Adrenal gland (tissue), 5 donors: ENCODE results near the gene CXCL6.

Experiments used
- CTCF ChIP-seq, 6 experiments: fragments of 450-650 bp in 4 of 6; fragments of 200-600 bp in 2 of 6; sonication (generic) in 1 of 6; IDR thresholded peaks; 1 replicate in 5 of 6; 2 replicates in 1 of 6; pipeline versions ENCODE4 v1.5.1 to v1.8.0; 2016 to 2021; ENCODE audit warnings: antibody characterized with exemption in 6 of 6, mild to moderate bottlenecking in 2 of 6, moderate library complexity in 1 of 6
- POLR2A ChIP-seq, 2 donors: fragments of 450-650 bp; IDR thresholded peaks; one replicate each; pipeline ENCODE4 v1.6.1; 2017; ENCODE audit warnings: antibody characterized with exemption in 2 of 2, mild to moderate bottlenecking in 2 of 2, moderate library complexity in 1 of 2
- donor health status: DM: no; HTN: no; CAD: no.

- TF ChIP-seq CTCF (IDR thresholded peaks at IDR 0.05) (no peak), POLR2A (IDR thresholded peaks at IDR 0.05) (no peak)
Measured at GRCh38 chr4:73865431-73866096, 29.1 kb downstream of the CXCL6 start.
